ENCODE results near the gene HOXB5. TPM values are rescaled to one million over a fixed set of nuclear protein-coding genes. Genes with fewer than 3 reads are reported as not detected.

The HOXB5 gene
- total and polyA plus RNA-seq, 2 of the 4 experiments (the other 2 are of a cell fraction): 0.54 to 18.0 TPM

DNA sequence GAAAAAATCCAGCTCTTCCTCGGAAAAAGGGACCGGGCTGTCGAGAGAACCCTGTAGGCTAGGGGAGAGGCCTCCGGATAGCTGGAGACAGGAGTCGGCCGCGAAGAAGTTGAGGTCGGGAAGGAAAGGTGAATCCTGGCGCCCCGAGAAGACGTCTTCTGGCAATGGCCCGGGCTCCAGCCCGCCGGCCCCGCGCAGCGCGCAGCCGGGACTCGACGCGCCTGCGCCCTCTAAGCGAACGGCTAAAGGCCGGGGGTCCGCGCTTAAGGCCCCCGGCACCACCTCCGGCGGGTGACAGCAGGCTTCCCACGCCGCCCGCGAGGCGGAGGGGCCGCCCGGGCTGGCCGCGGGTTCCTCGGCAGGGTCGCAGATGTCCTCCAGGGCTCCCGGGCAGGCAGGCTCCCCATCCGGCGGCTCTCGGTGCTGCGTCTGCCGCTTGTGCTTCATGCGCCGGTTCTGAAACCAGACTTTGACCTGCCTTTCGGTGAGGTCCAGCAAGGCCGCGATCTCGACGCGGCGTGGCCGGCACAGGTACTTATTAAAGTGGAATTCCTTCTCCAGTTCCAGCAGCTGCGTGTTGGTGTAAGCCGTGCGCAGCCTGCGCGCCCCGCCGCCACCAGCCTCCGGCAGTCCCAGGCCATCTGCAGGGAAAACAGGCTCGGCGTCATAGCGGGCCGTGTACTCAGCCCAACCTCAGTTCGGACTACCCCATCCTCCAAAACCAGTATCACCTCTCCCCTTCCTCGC is 50.3 kb downstream of the HOXB5 start:
- peak overlapping the region; percentile 63 for H2AFZ ChIP-seq (replicated peaks; ENCODE audit: low read length, poor library complexity)
- no peak overlapping the region for H2BK15ac ChIP-seq (ENCODE audit: low read depth, low read length)
- H3K4me3 ChIP-seq (ENCODE audit: insufficient read depth, low read depth, low read length): peak overlapping the region; percentile 96
- H3K4ac ChIP-seq (ENCODE audit: low read depth, low read length): peak overlapping the region; percentile 89
- dilution Hi-C loops (cut with HindIII; ENCODE audit: low sequenced_read_pairs, unreplicated experiment): no loop called here
- ATAC-seq (ENCODE audit: low read depth) (peak; percentile 0; the same call in 1 of the 2 replicates), DNase-seq (peak; percentile 67)
- peak overlapping the region; percentile 88 for H3K14ac ChIP-seq (replicated peaks; ENCODE audit: low read depth, low read length)
- H2AK5ac ChIP-seq (ENCODE audit: low read depth, low read length): peak overlapping the region; percentile 73
- H3K27me3 ChIP-seq (ENCODE audit: control insufficient read depth, insufficient read depth, low read length): no peaks in the 10 kb centered on the region
- H2AK9ac ChIP-seq (replicated peaks; ENCODE audit: low read depth, low read length, poor library complexity): peak overlapping the region; percentile 86
- CTCF ChIA-PET: no interaction called here
- TF ChIP-seq FOS (IDR thresholded peaks at IDR 0.05; ENCODE audit: low read depth, low read length) (no peak), POLR2A (IDR thresholded peaks at IDR 0.05; ENCODE audit: low read depth, low read length) (no peak; the same call in 1 of the 2 replicates), RFX5 (IDR thresholded peaks at IDR 0.05; ENCODE audit: low read depth, low read length) (no peak), BHLHE40 (IDR thresholded peaks at IDR 0.05; ENCODE audit: low read depth, low read length) (no peak), CHD1 (IDR thresholded peaks at IDR 0.05; ENCODE audit: low read depth, low read length) (no peak), CEBPB (IDR thresholded peaks at IDR 0.05; ENCODE audit: low read depth, low read length) (no peak), RCOR1 (IDR thresholded peaks at IDR 0.05; ENCODE audit: insufficient replicate concordance, low read length) (no peak), NFE2L2 (IDR thresholded peaks at IDR 0.05; ENCODE audit: low read depth, low read length) (no peak)
- TF ChIP-seq, protein P1, sequence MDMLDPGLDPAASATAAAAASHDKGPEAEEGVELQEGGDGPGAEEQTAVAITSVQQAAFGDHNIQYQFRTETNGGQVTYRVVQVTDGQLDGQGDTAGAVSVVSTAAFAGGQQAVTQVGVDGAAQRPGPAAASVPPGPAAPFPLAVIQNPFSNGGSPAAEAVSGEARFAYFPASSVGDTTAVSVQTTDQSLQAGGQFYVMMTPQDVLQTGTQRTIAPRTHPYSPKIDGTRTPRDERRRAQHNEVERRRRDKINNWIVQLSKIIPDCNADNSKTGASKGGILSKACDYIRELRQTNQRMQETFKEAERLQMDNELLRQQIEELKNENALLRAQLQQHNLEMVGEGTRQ (IDR thresholded peaks at IDR 0.05; ENCODE audit: low read depth, low read length): no peak
- TF ChIP-seq, protein P2, sequence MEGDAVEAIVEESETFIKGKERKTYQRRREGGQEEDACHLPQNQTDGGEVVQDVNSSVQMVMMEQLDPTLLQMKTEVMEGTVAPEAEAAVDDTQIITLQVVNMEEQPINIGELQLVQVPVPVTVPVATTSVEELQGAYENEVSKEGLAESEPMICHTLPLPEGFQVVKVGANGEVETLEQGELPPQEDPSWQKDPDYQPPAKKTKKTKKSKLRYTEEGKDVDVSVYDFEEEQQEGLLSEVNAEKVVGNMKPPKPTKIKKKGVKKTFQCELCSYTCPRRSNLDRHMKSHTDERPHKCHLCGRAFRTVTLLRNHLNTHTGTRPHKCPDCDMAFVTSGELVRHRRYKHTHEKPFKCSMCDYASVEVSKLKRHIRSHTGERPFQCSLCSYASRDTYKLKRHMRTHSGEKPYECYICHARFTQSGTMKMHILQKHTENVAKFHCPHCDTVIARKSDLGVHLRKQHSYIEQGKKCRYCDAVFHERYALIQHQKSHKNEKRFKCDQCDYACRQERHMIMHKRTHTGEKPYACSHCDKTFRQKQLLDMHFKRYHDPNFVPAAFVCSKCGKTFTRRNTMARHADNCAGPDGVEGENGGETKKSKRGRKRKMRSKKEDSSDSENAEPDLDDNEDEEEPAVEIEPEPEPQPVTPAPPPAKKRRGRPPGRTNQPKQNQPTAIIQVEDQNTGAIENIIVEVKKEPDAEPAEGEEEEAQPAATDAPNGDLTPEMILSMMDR (conservative IDR thresholded peaks at IDR 0.05; ENCODE audit: low read depth, low read length): no peak
- TF ChIP-seq, protein P3, sequence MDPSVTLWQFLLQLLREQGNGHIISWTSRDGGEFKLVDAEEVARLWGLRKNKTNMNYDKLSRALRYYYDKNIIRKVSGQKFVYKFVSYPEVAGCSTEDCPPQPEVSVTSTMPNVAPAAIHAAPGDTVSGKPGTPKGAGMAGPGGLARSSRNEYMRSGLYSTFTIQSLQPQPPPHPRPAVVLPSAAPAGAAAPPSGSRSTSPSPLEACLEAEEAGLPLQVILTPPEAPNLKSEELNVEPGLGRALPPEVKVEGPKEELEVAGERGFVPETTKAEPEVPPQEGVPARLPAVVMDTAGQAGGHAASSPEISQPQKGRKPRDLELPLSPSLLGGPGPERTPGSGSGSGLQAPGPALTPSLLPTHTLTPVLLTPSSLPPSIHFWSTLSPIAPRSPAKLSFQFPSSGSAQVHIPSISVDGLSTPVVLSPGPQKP (IDR thresholded peaks at IDR 0.05; ENCODE audit: borderline replicate concordance, low read depth, low read length): no peak
- H3K79me1 ChIP-seq (ENCODE audit: low read depth in 1 of 2, low read length in 2 of 2): peaks cover 4 to 43% of the 10 kb centered on the region in 2 experiments; a peak in 2 of 4 replicates
- H4K20me1 ChIP-seq (ENCODE audit: insufficient read depth, low read length): no peaks in the 10 kb centered on the region
- peaks cover 20% of the 10 kb centered on the region for H3K36me3 ChIP-seq (ENCODE audit: control insufficient read depth, insufficient read depth, low read length)
- peaks cover 10% of the 10 kb centered on the region for H3K9me1 ChIP-seq (ENCODE audit: insufficient read depth, low read length)
- peak overlapping the region; percentile 66 for H3K4me2 ChIP-seq (ENCODE audit: low read depth, low read length)
- in situ Hi-C loops (cut with MboI; ENCODE audit: low sequenced_read_pairs): loop anchor here (10.0 kb wide), 1 partner anchor 188 kb away; no protein-coding TSS in a partner anchor
- H2BK20ac ChIP-seq (ENCODE audit: low read depth, low read length): no peak overlapping the region; the same call in 1 of the 2 replicates
- H4K8ac ChIP-seq (ENCODE audit: low read depth in 2 of 2, low read length in 2 of 2): peak overlapping the region; percentile 62 to 79; a peak in 2 of 4 replicates
- peak overlapping the region; percentile 100 for H3K9ac ChIP-seq (ENCODE audit: low read depth, low read length)
- intact Hi-C loops (cut with micrococcal nuclease): no loop called here
- TSS peak; percentile 80 for BruUV-seq (replicated peaks)
- POLR2A ChIA-PET (ENCODE audit: unreplicated experiment): interaction anchor here (0.5 to 1.7 kb wide), 4 partner anchors 17 to 60 kb away, joined by 3 to 10 read pairs (median 4); no protein-coding TSS in a partner anchor
- peak overlapping the region; percentile 91 for H3K56ac ChIP-seq (ENCODE audit: extremely low read depth, insufficient read depth, low read length)
- H3K4me1 ChIP-seq (ENCODE audit: control insufficient read depth, insufficient read depth, low read length): peaks cover 32% of the 10 kb centered on the region
- 0% methylated on average over 26 of the region's 72 CpGs; no CpG with 5 or more reads in 1 of the 2 experiments for WGBS, 2 experiments (ENCODE audit: extremely low coverage in 2 of 2, insufficient read length in 1 of 2)
- peak overlapping the region; percentile 95 for H3K23ac ChIP-seq (ENCODE audit: low read depth, low read length)
- H3K9me3 ChIP-seq (ENCODE audit: control insufficient read depth, insufficient read depth, low read length): no peaks in the 10 kb centered on the region
- H3K18ac ChIP-seq (ENCODE audit: low read depth, low read length): peak overlapping the region; percentile 70
- peak overlapping the region; percentile 96 for H2BK5ac ChIP-seq (ENCODE audit: low read depth, low read length, poor library complexity, severe bottlenecking)
- H4K91ac ChIP-seq (ENCODE audit: insufficient read depth, low read depth, low read length): peak overlapping the region; percentile 80
- peak overlapping the region; percentile 99 for H3K27ac ChIP-seq (ENCODE audit: insufficient read depth, low read length)
- peak overlapping the region; percentile 68 for H2BK120ac ChIP-seq (ENCODE audit: low read depth, low read length)
- H4K5ac ChIP-seq (ENCODE audit: low read depth, low read length): peak overlapping the region; percentile 41
